WTC11 (cell line): ENCODE data around the gene ZNF425. TPM values are rescaled to one million over a fixed set of nuclear protein-coding genes. Genes with fewer than 3 reads are reported as not detected.

Source experiments
- CTCF ChIP-seq: fragments of 200-600 bp; IDR thresholded peaks from 2 replicates; pipeline ENCODE4 v1.8.0; 2022; ENCODE audit warnings: antibody characterized with exemption
- FOXJ3 ChIP-seq: sonication (generic); formaldehyde crosslinking; IDR thresholded peaks from 2 replicates; pipeline ENCODE4 v1.9.0; 2021; ENCODE audit warnings: missing genetic modification reagents, mild to moderate bottlenecking, borderline replicate concordance
- GRHL2 ChIP-seq: fragments of 250-450 bp; sonication (Bioruptor Pico); IDR thresholded peaks from 2 replicates; pipeline ENCODE4 v1.8.0; 2022; ENCODE audit warnings: mild to moderate bottlenecking, moderate library complexity; ENCODE audit not compliant: insufficient replicate concordance, severe bottlenecking
- HMGXB4 ChIP-seq: sonication (generic); formaldehyde crosslinking; IDR thresholded peaks from 2 replicates; pipeline ENCODE4 v1.8.1; 2023; ENCODE audit warnings: mild to moderate bottlenecking, moderate library complexity, missing genetic modification reagents
- IRF1 ChIP-seq: sonication (generic); formaldehyde crosslinking; IDR thresholded peaks from 2 replicates; pipeline ENCODE4 v1.8.0; 2023; ENCODE audit warnings: missing genetic modification reagents
- MXD4 ChIP-seq: fragments of 250-450 bp; sonication (Bioruptor Pico); IDR thresholded peaks from 2 replicates; pipeline ENCODE4 v1.8.0; 2021; ENCODE audit warnings: mild to moderate bottlenecking, moderate library complexity, borderline replicate concordance
- NR3C1 ChIP-seq: sonication (generic); formaldehyde crosslinking; conservative IDR thresholded peaks from 2 replicates; pipeline ENCODE4 v1.8.1; 2023; ENCODE audit warnings: low read depth, mild to moderate bottlenecking, missing genetic modification reagents
- PRDM15 ChIP-seq: sonication (generic); formaldehyde crosslinking; IDR thresholded peaks from 2 replicates; pipeline ENCODE4 v1.8.0; 2022; ENCODE audit warnings: missing genetic modification reagents
- ZNF232 ChIP-seq: sonication (generic); formaldehyde crosslinking; IDR thresholded peaks from 2 replicates; pipeline ENCODE4 v1.8.0; 2022; ENCODE audit warnings: mild to moderate bottlenecking, missing genetic modification reagents
- ZNF281 ChIP-seq: sonication (generic); formaldehyde crosslinking; IDR thresholded peaks from 2 replicates; pipeline ENCODE4 v1.8.0; 2023; ENCODE audit warnings: mild to moderate bottlenecking, missing genetic modification reagents
- ZNF396 ChIP-seq: fragments of 250-450 bp; sonication (Bioruptor Pico); IDR thresholded peaks from 2 replicates; pipeline ENCODE4 v1.8.0; 2021; ENCODE audit warnings: mild to moderate bottlenecking, moderate library complexity, borderline replicate concordance
- ZNF423 ChIP-seq: fragments of 250-450 bp; sonication (Bioruptor Pico); IDR thresholded peaks from 2 replicates; pipeline ENCODE4 v2.1.2; 2022; ENCODE audit warnings: mild to moderate bottlenecking, moderate library complexity
- ZNF425 ChIP-seq: fragments of 250-450 bp; sonication (Bioruptor Pico); conservative IDR thresholded peaks from 2 replicates; pipeline ENCODE4 v1.9.0; 2021; ENCODE audit warnings: mild to moderate bottlenecking
- ZSCAN18 ChIP-seq: fragments of 250-450 bp; sonication (Bioruptor Pico); IDR thresholded peaks from 2 replicates; pipeline ENCODE4 v2.1.2; 2022; ENCODE audit warnings: mild to moderate bottlenecking, moderate library complexity
- total RNA-seq: library from RNA; stranded (reverse); gene quantifications from 3 replicates; pipeline ENCODE4 v1.2.3, GENCODE V29; 2021
- TF ChIP-seq, protein P1 (sequence below): sonication (generic); formaldehyde crosslinking; IDR thresholded peaks from 2 replicates; pipeline ENCODE4 v1.8.1; 2022; ENCODE audit warnings: low read depth, missing genetic modification reagents, borderline replicate concordance
- TF ChIP-seq, protein P2 (sequence below): sonication (generic); formaldehyde crosslinking; IDR thresholded peaks from 2 replicates; pipeline ENCODE4 v1.8.1; 2022; ENCODE audit warnings: low read depth, mild to moderate bottlenecking, moderate library complexity, missing genetic modification reagents, borderline replicate concordance
- TF ChIP-seq, protein P3 (sequence below): sonication (generic); formaldehyde crosslinking; IDR thresholded peaks from 2 replicates; pipeline ENCODE4 v1.8.1; 2023; ENCODE audit warnings: mild to moderate bottlenecking, missing genetic modification reagents, moderate library complexity

The ZNF425 gene
- total RNA-seq, 1 experiment from 2014 or later, result 3.8 TPM

- no peak for TF ChIP-seq PRDM15 (CRISPR knock-in tag)
- no peak for TF ChIP-seq MXD4 (CRISPR knock-in tag)
- TF ChIP-seq CTCF, result peak; percentile 89
- peak; percentile 7; the same call in 1 of the 2 replicates for TF ChIP-seq ZNF232 (CRISPR knock-in tag)
- TF ChIP-seq, protein P1, sequence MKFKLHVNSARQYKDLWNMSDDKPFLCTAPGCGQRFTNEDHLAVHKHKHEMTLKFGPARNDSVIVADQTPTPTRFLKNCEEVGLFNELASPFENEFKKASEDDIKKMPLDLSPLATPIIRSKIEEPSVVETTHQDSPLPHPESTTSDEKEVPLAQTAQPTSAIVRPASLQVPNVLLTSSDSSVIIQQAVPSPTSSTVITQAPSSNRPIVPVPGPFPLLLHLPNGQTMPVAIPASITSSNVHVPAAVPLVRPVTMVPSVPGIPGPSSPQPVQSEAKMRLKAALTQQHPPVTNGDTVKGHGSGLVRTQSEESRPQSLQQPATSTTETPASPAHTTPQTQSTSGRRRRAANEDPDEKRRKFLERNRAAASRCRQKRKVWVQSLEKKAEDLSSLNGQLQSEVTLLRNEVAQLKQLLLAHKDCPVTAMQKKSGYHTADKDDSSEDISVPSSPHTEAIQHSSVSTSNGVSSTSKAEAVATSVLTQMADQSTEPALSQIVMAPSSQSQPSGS, result peak; percentile 12; the same call in 1 of the 2 replicates
- no peak for TF ChIP-seq ZSCAN18 (CRISPR knock-in tag)
- TF ChIP-seq, protein P2, sequence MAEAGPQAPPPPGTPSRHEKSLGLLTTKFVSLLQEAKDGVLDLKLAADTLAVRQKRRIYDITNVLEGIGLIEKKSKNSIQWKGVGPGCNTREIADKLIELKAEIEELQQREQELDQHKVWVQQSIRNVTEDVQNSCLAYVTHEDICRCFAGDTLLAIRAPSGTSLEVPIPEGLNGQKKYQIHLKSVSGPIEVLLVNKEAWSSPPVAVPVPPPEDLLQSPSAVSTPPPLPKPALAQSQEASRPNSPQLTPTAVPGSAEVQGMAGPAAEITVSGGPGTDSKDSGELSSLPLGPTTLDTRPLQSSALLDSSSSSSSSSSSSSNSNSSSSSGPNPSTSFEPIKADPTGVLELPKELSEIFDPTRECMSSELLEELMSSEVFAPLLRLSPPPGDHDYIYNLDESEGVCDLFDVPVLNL (CRISPR knock-in tag), result peak; percentile 76
- TF ChIP-seq GRHL2 (CRISPR knock-in tag), result no peak
- TF ChIP-seq ZNF423 (CRISPR knock-in tag), result 0 out of 2 replicates have a peak, but pooled peaks have one; percentile 19
- TF ChIP-seq ZNF281, result peak; percentile 83; the same call in 1 of the 2 replicates
- peak; percentile 100 for TF ChIP-seq HMGXB4 (CRISPR knock-in tag)
- peak; percentile 91; the same call in 1 of the 2 replicates for TF ChIP-seq NR3C1 (CRISPR knock-in tag)
- 0 out of 2 replicates have a peak, but pooled peaks have one; percentile 63 for TF ChIP-seq ZNF425
- TF ChIP-seq ZNF396 (CRISPR knock-in tag), result no peak
- no peak for TF ChIP-seq IRF1 (CRISPR knock-in tag)
- TF ChIP-seq, protein P3, sequence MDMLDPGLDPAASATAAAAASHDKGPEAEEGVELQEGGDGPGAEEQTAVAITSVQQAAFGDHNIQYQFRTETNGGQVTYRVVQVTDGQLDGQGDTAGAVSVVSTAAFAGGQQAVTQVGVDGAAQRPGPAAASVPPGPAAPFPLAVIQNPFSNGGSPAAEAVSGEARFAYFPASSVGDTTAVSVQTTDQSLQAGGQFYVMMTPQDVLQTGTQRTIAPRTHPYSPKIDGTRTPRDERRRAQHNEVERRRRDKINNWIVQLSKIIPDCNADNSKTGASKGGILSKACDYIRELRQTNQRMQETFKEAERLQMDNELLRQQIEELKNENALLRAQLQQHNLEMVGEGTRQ (CRISPR knock-in tag), result no peak
- TF ChIP-seq FOXJ3 (CRISPR knock-in tag), result 0 out of 2 replicates have a peak, but pooled peaks have one; percentile 57
Observed at GRCh38 chr7:149125863-149126661, at the start of gene ZNF425 (continued).
